Brain pericyte (primary cell): ENCODE measurements around the gene BAZ2B.

Experiments
- DNase-seq: peaks from one replicate; pipeline ENCODE4 v3.0.0-alpha.2; 2012; ENCODE audit warnings: low read depth, low spot score

The BAZ2B gene

DNA sequence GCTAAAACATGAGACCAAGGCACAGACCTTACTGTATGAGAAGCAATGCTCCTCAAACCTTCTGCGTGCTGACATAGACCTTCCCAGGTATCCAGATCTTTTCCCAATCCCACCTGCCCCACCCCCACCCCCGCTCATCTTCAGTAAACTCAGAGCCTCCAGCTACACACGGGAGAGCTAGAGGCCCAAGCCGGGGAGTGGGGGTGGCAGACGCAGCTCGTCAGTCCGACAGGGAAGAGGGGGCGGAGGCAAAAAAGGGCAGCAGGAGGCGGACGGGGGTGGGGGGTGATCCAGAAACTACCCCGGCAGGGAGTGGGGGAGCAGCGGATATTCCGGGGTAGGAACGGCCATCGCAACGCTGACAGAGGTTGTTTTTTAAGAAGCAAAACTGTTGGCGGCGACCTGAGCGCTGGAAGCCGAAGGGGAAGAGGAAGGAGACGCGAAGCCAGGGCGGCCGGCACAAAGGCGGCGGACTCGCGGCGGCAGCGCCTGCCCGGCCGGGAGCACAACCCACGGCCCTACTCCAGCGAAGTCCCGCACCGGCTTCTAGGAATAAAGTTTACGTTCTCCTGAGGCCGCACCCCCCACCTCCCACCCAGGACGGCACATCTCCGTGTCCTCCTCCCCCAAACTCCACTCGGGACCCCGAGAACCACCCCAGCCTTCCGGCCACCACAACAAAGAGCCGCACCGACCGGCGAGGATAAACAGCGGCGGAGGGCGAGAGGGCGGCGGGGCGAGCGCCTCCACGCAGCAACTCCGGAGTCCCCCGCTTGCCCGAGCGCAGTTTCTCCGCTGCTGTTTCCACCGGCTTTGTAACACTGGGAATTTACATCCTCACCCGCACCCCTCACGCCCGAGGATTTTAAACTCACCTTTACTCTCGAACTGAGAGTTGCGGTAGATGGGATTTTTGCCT, 722 bp downstream of the BAZ2B start:
- peak; percentile 74 for DNase-seq

DNA sequence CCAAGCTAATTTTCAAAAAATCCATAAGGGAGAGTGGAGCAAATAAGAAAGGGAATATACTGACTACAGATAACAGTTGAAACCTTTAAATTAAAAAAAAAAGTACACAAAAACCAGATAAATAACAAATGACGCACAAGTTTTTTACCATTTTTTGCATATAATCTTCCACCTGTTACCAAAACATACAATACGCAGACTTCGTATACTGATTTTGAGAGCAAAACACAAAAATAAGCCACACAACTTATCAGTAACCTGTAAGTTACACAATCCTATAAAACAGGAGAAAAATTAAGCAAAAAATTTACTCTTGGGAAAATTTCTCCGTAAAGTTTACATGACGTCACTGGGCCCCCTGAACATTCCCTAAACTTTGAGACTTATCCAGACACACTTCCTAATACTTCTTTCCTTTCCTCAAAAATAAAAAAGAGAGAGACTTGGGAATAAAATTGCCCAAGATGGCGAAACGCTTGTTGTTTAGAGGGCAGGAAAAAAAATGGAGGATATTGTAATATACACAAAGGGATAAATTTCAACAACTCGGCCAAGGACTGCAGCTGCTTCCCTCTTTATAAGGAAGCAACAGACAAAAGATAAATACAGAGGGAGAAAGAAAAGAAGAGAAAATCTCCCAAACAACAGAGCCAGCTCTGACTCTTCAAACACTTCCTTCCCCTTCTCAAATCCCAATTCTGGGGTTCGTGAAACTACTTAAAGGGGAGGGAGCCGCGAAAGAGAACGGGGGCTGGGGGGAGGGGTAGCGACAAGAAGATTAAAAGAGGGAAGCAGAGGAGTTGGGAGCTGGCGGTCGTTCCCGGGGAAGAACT, 1.6 kb downstream of the BAZ2B start:
- DNase-seq = peak; percentile 46

DNA sequence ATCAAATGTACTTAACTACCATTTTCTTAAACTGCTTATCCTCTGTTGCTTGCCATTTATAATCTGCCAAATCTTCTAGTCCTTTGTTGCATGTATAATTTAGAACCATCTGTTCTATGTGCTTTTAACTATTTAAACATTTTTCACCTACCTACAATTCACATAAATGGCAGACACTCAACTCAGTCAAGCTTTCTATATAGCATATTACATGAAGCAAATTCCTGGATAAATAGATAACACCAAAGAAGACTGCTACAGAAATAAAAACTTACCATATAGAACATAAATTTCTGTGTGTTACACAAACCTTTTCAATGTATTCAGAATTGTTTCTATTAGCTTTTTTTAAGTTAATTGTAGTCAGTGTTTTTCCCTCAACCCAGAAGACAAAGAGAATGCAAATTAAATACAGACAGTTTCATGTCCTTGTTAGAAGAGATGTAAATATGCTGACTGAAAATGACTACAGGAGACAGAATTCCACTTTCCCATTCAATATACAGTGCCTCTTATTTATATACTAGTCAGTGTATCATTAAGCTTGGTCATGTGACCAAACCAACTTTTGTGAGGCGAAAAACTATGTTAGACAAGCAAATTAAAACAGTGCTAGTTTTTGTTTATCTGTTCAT, 2.6 kb downstream of the BAZ2B start:
- no peak for DNase-seq

DNA sequence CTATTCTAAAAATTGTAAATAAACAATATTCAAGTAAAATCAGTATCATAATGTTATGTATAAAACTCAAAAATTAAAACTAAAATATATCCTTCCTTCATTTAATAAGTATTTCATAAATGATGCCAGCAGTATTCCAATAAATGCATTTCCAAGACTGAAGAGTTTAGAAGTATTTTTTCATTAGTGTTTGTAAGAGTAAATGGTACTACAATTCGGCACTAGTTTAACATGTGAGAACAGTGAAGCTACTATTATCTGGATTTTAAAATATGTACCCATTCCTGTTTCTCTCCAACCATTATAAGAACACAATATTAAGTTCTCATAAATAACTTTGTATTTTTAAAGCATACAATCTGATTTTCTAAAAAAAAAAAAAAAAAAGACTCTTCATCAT, 3.3 kb downstream of the BAZ2B start:
- DNase-seq = no peak

DNA sequence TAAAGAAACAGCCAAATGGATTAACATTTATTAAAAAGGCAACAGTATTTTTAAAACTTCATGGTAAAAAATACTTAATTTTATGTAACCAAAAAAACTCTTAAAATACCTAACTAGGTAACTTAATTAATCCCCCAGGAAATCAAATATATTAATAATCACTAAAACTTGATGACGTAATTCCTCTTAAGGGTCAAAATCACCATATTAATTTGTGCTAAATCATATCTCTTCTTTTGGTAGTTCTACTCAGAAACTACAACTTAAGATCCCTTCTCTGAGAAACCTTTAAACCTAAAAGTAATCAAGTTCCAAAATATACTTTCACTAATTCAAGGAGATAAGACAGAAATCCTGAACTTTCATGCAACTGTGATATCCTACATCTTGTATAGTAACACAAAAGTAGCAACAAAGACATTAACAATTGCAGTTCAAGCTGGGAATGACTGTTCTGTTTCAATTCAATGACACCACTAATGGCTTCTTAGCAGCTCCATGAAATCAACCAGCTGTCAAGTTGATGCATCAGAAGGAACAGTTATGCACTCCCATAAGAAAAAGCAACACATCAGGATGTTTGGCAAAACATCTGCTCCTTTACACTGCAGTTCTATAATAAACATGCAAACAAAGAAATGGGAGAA, 4.0 kb downstream of the BAZ2B start:
- no peak for DNase-seq

DNA sequence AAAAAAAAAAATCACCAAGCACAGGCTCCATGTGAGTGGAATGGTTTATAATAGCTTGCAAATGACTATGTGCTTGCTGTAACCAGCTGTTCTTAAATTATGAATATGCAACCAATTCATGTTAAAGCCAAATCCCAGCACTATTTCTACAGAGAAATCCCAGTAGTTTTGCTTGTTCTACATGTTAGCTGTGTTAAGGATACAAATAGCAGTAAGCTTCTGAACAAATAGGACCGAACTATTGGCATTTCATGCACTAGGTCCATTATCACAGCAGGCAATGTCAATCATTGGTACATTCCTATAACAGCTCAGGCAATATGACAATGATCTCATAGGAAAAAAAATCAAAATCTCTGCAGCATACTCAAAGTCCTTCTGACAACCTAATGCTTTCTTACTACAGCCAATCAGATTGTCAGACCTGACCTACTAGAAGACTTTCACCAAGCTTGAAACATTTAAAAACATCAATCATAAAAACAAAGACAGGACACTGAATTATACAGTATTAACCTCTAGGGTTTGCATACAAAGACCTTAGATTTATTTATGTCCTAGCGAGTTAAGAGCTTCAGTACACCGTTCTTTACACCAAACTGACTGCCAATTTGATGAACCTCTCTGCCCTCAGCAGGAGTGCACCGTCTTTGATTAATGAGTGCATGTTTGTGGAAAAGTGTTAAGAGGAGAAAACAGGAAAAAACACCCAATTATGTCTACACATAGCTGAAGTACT, 6.4 kb downstream of the BAZ2B start:
- no peak for DNase-seq

DNA sequence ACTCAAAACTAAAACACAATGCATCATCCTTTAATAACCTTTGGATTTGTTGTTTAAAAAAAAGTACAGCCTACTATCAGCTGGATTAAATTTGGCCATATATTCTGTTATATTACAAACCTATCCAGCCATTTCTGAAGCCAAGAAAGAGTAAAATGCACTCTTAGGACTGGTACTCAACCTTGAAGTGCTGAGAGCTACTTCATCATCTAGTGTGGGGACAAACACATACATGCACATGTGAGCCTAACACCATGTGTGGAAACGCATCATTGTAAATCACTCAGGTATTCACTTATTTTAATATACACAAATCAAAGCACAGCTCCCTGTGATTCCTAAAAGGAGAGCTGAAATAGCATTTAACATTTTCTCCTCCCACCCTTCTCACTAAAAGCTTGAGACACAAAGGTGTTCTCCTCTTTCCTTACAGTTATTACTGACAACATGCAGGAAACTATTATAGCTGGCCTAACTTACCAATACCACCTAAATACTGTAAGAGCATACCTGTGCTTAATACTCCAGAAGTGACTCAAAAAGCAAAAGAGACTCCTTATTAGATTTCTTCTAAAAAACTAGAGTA, 7.5 kb downstream of the BAZ2B start:
- DNase-seq = no peak

DNA sequence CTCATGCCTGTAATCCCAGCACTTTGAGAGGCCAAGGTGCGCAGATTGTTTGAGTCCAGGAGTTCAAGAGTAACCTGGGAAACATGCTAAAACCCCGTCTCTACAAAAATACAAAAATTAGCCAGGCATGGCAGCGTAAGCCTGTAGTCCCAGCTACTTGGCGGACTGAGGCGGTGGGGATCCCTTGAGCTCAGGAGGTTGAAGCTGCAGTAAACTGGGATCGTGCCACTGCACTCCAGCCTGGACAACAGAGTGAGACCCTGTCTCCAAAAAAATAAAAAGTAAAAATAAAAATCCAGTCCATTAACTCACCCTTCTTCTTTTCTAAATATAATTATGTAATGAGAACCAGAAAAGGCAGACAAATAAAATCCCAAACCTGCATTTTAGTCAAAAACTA, 8.2 kb downstream of the BAZ2B start:
- DNase-seq = no peak

DNA sequence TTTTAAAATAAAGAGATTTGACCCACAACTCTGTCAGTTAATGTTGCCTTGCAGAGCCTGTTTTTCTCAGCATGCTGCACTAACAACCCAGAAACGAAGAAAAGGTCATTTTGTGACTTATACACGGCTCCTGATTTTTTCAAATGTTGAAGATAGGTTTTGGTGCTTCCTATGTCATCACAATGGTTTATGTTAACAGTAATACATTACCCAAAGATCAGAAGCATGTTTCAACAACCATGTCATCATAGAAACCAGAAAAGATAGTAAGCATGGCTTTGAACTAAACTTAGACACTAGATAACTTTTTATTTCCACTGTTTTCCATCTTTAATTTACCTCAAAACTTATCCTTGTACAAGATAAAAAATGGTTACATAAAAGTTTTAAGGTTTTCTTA, 10.1 kb downstream of the BAZ2B start:
- DNase-seq = no peak

DNA sequence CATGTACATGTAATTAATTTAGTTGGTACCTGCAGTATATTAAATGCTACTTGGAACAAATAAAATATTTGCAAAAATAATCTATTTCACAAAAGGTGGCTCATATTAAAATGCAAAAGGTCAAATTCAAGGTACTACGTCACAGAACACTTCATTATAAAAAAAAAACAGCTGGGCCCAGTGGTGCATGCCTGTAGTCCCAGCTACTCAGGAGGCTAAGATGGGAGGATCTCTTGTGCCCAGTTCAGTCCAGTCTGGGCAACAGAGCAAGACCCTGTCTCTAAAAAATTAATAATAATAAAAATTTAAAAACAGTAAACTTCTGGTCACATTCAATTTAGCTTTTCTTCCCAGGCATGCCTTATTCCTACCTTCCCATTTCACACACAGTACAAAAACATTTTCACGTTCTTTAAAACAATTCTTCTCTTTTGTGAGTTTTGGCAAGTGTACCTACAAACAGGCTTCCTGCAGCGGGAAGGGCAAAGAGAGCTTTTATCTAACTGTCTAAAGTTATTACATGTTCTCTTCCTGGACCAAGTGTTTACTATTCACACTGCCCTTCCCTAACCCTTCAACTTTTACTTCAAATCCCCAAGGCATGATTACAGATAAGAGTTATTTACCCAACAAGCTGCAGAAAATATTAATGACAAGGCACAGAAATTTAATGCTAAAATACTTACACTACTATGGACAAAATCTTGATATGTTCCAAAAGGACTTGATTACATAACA, 10.7 kb downstream of the BAZ2B start:
- DNase-seq = no peak

DNA sequence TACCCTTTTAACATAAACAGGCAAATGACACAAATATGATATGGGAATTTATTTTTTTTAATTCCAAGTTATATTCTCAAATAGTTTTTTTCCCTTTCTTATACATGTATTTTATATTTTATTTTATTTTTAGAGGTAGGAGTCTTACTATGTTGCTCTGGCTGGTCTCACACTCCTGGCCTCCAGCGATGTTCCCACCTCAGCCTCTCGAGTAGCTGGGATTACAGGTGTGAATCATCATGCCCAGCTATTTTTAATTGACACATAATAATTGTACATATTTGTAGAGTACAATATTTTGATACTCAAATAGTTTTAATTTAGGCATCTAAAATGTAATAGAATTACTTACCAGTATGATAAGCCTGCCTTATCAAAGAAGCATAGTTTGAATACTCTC, 12.2 kb downstream of the BAZ2B start:
- DNase-seq = no peak

DNA sequence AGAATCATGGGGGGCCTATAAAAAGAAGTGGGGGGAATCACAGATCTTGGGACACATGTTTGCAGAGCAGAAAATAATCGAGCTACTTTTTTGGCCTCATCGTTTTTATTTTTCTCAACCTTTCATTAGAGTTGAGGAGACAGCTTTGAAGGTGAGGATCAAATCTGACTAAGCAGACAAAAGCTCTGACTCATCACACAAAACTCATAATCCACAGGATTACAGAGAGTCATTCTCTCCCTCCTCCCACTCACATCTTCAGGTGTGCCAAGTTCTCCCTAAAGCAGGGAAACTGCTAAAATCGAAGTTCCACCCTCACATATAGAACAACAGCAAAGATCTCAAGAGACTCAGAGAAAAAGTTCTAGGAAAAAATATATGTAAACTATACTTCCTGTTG, 15.6 kb downstream of the BAZ2B start:
- DNase-seq = no peak

DNA sequence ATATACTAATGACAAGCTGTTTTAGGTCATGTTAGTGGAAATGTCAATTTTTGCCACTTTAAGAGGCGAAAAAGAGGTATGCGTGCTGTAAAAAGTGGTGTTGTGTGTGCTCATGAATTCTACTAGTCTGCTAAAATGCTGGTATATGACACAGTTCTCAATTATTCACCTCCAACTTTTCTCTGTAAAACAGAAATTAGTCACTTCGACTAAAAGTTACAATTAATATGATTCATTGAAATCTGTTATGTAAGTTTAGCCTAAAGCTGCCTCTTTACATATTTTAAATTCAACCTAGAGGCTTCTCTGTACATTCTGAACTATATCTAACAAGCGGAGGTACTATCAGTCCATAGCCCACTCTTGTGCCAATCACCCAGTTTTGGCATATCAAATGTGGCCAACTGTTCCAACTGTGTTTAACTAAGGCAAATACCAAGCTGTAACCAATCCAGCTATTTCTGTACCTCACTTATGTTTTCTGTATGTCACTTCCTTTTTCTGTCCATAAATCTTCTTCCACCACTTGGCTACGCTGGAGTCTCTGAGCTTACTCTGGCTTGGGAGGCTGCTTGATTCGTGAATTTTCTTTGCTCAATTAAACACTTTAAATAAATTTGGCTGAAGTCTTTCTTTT, 20.8 kb downstream of the BAZ2B start:
- no peak for DNase-seq

DNA sequence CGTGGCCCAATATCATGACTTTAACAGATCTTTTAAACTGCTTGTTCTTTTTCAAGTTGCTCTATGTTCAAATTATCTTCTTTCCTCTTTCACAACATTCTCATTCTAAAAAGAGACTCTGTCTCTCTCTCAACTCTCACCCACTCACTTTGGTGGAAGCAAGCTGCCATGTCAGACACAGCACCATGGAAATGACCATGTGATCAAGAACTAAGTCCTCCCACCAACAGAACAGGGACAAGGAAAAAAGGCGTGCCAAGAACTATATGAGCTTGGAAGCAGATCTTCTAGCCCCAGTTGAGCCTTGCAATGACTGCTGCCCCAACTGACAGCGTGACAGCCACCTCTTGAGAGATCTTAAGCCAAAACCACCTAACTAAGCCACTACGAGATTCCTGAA, 23.9 kb downstream of the BAZ2B start:
- no peak for DNase-seq

DNA sequence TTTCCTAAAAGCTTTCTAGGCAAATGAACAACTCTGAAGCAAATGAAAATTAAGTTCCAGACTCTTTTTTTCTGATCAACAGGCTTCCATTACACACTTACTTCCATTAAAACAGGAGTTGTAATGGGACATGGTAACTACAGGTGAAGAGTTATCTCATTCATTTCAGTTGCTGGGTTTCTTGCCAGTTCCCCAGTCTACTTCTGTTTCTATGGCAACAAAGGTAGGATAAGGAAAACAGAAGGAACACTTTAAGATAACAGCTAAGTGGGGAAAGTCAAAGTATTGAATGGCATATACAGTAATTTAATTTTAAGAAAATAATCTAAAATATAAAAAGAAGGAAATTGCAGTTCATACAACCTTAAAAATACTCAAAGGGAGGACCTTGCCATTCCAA, 25.1 kb downstream of the BAZ2B start:
- DNase-seq = no peak

DNA sequence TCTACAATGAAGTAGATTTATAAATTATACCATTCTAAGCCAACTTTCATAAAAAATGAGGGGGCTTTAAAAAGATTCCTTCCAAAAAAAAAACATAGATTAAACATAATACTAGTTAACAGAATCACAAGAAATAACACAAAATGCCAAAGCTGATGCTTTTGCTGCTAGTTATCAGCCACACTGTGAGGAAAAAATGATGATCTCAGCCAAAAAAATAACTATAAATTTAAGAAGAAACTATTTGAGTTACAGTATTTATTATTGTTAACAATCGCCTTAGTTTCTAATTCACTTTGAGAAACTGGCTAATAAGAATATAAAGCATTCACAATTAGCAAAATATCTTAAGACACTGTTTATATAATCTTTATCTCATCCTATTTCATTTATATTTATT, 27.1 kb downstream of the BAZ2B start:
- no peak for DNase-seq

DNA sequence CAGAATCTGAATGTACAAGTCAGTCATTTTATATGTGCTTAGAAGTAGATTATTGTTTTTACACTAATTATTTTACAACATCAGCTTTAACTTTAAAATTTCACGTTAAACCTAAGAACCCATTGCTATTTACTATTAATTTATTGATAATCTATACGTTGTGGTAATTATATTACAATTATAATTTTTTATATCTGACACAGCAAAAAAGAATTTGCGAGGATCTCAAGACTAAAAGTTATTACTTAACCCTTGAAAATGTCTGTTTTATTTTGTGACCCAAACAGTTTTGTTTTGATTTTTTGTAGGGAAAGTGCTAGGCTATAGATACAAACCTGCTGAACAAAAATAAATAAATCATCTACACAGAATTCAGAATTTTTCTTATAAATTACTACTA, 30.3 kb downstream of the BAZ2B start:
- DNase-seq = no peak

DNA sequence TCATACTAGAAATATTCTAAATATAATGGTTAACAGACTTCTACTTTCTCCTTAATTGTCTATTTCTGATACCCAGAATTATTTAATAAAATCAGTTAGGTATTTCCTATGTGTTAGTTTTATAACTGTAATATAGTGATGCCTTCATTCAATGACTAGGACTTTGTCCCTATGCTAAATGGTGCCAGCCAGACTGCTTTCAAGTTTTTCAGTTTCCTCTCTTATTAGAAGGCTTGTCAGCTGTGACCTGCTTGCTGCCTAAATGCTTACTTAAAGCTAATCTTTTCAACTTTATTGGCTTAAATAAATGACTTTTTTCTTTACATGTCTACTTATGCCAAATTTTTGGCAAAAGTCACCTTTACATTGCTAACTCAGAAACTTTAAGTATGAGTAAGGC, 30.7 kb downstream of the BAZ2B start:
- no peak for DNase-seq

DNA sequence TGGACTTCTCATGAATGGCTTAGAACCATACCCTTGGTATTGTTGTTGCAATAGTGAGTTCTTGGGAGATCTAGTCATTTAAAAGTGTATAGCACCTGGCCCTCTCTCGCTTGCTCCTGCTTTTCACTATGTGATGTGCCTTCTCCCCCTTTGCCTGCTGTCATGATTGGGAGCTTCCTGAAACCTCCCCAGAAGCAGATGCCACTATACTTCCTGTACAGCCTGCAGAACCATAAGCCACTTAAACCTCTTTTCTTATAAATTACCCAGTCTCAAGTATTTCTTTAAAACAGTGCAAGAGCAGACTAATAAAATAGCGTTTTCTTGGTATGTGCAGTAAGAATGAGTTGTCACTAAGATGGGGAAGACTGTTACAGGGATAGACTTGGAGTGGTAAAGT, 31.6 kb downstream of the BAZ2B start:
- DNase-seq = no peak
